ENCODE data around the gene GRK3. TPM values are rescaled to one million over a fixed set of nuclear protein-coding genes. Genes with fewer than 3 reads are reported as not detected.

GRK3 gene
- total and polyA plus RNA-seq, 2 of the 4 experiments (the other 2 are of a cell fraction) = 0.58 to 1.6 TPM

DNA sequence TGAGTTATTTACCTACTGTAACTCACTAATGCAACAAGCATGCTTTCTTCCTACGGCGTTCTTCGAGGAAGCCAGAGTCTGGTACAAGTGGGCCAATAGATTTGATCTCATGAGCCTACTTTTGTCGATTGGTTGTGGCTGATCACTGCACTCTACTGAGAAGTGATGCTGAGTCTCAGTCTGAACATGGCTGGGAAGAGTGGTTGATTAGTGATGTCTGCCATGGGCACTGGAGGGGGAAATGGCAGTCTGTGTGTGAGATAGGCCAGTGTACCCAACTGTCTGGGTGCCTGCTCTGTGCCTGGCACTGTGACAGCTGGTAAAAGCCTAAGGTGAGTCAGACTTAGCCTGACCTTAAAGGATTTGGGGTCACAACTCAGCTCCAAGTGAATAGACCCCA is 205.9 kb downstream of the GRK3 start:
- H3K4me1 ChIP-seq (ENCODE audit: control insufficient read depth, insufficient read depth, low read length) = no peaks in the 10 kb centered on the region
- no peak overlapping the region for H3K4me2 ChIP-seq (ENCODE audit: low read depth, low read length)
- no peak overlapping the region for H3K27ac ChIP-seq (ENCODE audit: insufficient read depth, low read length)
- H4K91ac ChIP-seq (ENCODE audit: insufficient read depth, low read depth, low read length) = no peak overlapping the region
- H4K20me1 ChIP-seq (ENCODE audit: insufficient read depth, low read length) = no peaks in the 10 kb centered on the region
- no peak overlapping the region for H2AFZ ChIP-seq (replicated peaks; ENCODE audit: low read length, poor library complexity)
- TF ChIP-seq ELK1 (IDR thresholded peaks at IDR 0.05; ENCODE audit: borderline replicate concordance, low read depth, low read length) = no peak
- TF ChIP-seq MAFK (IDR thresholded peaks at IDR 0.05; ENCODE audit: low read depth, low read length) = no peak
- no peak for TF ChIP-seq MXI1 (IDR thresholded peaks at IDR 0.05; ENCODE audit: borderline replicate concordance, low read depth, low read length)
- no peak for TF ChIP-seq RAD21 (IDR thresholded peaks at IDR 0.05; ENCODE audit: low read length)
- no peak for TF ChIP-seq NFE2L2 (IDR thresholded peaks at IDR 0.05; ENCODE audit: low read depth, low read length)
- no peak for TF ChIP-seq BHLHE40 (IDR thresholded peaks at IDR 0.05; ENCODE audit: low read depth, low read length)
- no peak for TF ChIP-seq RCOR1 (IDR thresholded peaks at IDR 0.05; ENCODE audit: insufficient replicate concordance, low read length)
- no peak for TF ChIP-seq SMC3 (IDR thresholded peaks at IDR 0.05; ENCODE audit: low read depth, low read length)
- TF ChIP-seq CHD1 (IDR thresholded peaks at IDR 0.05; ENCODE audit: low read depth, low read length) = no peak
- TF ChIP-seq MAZ (IDR thresholded peaks at IDR 0.05; ENCODE audit: borderline replicate concordance, low read depth, low read length) = no peak
- TF ChIP-seq, protein P1, sequence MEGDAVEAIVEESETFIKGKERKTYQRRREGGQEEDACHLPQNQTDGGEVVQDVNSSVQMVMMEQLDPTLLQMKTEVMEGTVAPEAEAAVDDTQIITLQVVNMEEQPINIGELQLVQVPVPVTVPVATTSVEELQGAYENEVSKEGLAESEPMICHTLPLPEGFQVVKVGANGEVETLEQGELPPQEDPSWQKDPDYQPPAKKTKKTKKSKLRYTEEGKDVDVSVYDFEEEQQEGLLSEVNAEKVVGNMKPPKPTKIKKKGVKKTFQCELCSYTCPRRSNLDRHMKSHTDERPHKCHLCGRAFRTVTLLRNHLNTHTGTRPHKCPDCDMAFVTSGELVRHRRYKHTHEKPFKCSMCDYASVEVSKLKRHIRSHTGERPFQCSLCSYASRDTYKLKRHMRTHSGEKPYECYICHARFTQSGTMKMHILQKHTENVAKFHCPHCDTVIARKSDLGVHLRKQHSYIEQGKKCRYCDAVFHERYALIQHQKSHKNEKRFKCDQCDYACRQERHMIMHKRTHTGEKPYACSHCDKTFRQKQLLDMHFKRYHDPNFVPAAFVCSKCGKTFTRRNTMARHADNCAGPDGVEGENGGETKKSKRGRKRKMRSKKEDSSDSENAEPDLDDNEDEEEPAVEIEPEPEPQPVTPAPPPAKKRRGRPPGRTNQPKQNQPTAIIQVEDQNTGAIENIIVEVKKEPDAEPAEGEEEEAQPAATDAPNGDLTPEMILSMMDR (conservative IDR thresholded peaks at IDR 0.05; ENCODE audit: low read depth, low read length) = no peak
- TF ChIP-seq, protein P2, sequence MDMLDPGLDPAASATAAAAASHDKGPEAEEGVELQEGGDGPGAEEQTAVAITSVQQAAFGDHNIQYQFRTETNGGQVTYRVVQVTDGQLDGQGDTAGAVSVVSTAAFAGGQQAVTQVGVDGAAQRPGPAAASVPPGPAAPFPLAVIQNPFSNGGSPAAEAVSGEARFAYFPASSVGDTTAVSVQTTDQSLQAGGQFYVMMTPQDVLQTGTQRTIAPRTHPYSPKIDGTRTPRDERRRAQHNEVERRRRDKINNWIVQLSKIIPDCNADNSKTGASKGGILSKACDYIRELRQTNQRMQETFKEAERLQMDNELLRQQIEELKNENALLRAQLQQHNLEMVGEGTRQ (IDR thresholded peaks at IDR 0.05; ENCODE audit: low read depth, low read length) = no peak
- TF ChIP-seq CEBPB (IDR thresholded peaks at IDR 0.05; ENCODE audit: low read depth, low read length) = no peak
- TF ChIP-seq FOS (IDR thresholded peaks at IDR 0.05; ENCODE audit: low read depth, low read length) = no peak
- TF ChIP-seq RFX5 (IDR thresholded peaks at IDR 0.05; ENCODE audit: low read depth, low read length) = no peak
- H2AK9ac ChIP-seq (replicated peaks; ENCODE audit: low read depth, low read length, poor library complexity) = no peak overlapping the region
- ChIA-PET POLR2A (ENCODE audit: unreplicated experiment) (no interaction called here), CTCF (no interaction called here)
- H3K9me1 ChIP-seq (ENCODE audit: insufficient read depth, low read length) = no peaks in the 10 kb centered on the region
- dilution Hi-C loops (cut with HindIII; ENCODE audit: low sequenced_read_pairs, unreplicated experiment) = no loop called here
- no peak overlapping the region for H3K14ac ChIP-seq (replicated peaks; ENCODE audit: low read depth, low read length)
- H2BK20ac ChIP-seq (ENCODE audit: low read depth, low read length) = no peak overlapping the region
- H2BK5ac ChIP-seq (ENCODE audit: low read depth, low read length, poor library complexity, severe bottlenecking) = no peak overlapping the region
- no peak overlapping the region for H3K4ac ChIP-seq (ENCODE audit: low read depth, low read length)
- H4K8ac ChIP-seq (ENCODE audit: low read depth in 2 of 2, low read length in 2 of 2) = no peak overlapping the region
- no CpG with 5 or more reads among the region's 4 CpGs for WGBS, 2 experiments (ENCODE audit: extremely low coverage in 2 of 2, insufficient read length in 1 of 2)
- no peaks in the 10 kb centered on the region for H3K79me1 ChIP-seq (ENCODE audit: low read depth in 1 of 2, low read length in 2 of 2)
- peaks cover 3% of the 10 kb centered on the region; the same call in 1 of the 2 replicates for H3K27me3 ChIP-seq (ENCODE audit: control insufficient read depth, insufficient read depth, low read length)
- DNase-seq = no peak
- H4K5ac ChIP-seq (ENCODE audit: low read depth, low read length) = no peak overlapping the region
- no peak for ATAC-seq (ENCODE audit: low read depth)
- intact Hi-C loops (cut with micrococcal nuclease) = no loop called here
- H3K56ac ChIP-seq (ENCODE audit: extremely low read depth, insufficient read depth, low read length) = no peak overlapping the region
- peaks cover 14% of the 10 kb centered on the region for H3K9me3 ChIP-seq (ENCODE audit: control insufficient read depth, insufficient read depth, low read length)
- in situ Hi-C loops (cut with MboI; ENCODE audit: low sequenced_read_pairs) = loop anchor here (5.0 kb wide), 1 partner anchor 318 kb away; no protein-coding TSS in a partner anchor
- no peak overlapping the region for H3K23ac ChIP-seq (ENCODE audit: low read depth, low read length)
- no peak overlapping the region for H2BK120ac ChIP-seq (ENCODE audit: low read depth, low read length)
- no peak overlapping the region for H2AK5ac ChIP-seq (ENCODE audit: low read depth, low read length)
- no peak overlapping the region for H3K9ac ChIP-seq (ENCODE audit: low read depth, low read length)
- H3K18ac ChIP-seq (ENCODE audit: low read depth, low read length) = no peak overlapping the region
- H3K4me3 ChIP-seq (ENCODE audit: insufficient read depth, low read depth, low read length) = no peak overlapping the region
- H3K36me3 ChIP-seq (ENCODE audit: control insufficient read depth, insufficient read depth, low read length) = no peaks in the 10 kb centered on the region
- no TSS peak for BruUV-seq (replicated peaks)
- H2BK15ac ChIP-seq (ENCODE audit: low read depth, low read length) = no peak overlapping the region

Measured in IMR-90 (cell line).